T-helper 1 cell (primary cell): Measurements from ENCODE around the gene KAT2B.
A peak's percentile ranks its signal among the peaks of the same experiment; 100 is the strongest.
"Not testable (repeated sequence)": the region's sequence is repeated elsewhere in the genome, so short reads cannot be mapped to it uniquely, and the experiment has no call there.

Source experiments
- DNase-seq, 5 donors: peaks; one replicate each; pipeline ENCODE4 v3.0.0-alpha.2; 2012 to 2020

Gene KAT2B

DNA sequence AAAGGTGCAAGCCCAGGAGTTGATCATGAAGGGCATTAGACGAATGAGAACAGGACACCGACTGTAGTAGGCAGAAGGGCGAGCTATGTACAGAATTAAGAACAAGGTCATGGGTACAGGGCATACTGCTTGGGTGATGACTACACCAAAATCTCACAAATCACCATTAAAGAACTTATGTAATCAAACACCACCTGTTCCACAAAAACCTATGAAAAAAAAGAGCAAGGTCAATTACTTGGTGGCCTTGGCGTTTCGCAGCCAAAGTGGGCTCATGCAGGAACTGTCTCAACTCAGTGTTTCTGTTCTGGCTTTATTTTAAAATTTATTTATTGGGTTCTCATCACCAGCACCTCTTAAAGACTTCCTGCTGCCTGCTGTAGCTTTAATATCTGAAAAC is 2.1 kb downstream of the KAT2B start:
- DNase-seq, result no peak

- DNase-seq, result peak; percentile 19 to 57 (median 38)
Measured at GRCh38 chr3:20043396-20043795, 3.1 kb downstream of the KAT2B start.

GRCh38 chr3:20043825-20044224 is 3.6 kb downstream of the KAT2B start:
- DNase-seq, result no peak

DNA sequence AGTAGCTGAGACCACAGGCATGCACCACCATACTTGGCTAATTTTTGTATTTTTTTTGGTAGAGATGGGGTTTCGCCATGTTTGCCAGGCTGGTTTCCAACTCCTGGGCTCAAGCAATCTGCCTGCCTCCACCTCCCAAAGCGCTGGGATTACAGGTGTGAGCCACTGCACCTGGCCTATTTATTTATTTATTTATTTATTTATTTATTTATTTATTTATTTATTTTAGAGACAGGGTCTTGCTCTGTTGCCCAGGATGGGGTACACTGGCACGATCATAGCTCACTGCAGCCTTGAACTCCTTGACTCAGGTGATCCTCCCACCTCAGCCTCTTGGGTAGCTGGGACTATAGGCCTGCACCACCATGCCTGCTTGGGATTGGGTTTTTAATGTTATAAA is 4.9 kb downstream of the KAT2B start:
- DNase-seq, result not testable (repeated sequence)

GRCh38 chr3:20046556-20046955 is 6.3 kb downstream of the KAT2B start:
- DNase-seq, result no peak

DNA sequence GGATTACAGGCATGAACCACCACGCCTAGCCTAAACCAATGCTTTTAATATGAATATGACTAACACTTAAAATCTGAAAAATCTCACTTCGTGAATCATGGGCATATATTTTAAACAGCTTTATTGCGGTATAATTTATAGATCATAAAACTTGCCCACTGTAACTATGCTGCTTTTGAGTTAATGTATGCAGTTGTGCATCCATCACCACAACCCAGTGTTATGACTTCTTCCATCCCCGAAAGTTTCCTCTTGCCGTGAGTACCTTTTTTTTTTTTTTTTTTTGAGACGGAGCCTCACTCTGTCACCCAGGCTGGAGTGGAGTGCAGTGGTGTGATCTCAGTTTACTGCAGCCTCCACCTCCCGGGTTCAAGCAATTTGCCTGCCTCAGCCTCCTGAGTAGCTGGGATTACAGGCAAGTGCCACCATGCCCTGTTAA is 7.1 kb downstream of the KAT2B start:
- no peak for DNase-seq

DNA sequence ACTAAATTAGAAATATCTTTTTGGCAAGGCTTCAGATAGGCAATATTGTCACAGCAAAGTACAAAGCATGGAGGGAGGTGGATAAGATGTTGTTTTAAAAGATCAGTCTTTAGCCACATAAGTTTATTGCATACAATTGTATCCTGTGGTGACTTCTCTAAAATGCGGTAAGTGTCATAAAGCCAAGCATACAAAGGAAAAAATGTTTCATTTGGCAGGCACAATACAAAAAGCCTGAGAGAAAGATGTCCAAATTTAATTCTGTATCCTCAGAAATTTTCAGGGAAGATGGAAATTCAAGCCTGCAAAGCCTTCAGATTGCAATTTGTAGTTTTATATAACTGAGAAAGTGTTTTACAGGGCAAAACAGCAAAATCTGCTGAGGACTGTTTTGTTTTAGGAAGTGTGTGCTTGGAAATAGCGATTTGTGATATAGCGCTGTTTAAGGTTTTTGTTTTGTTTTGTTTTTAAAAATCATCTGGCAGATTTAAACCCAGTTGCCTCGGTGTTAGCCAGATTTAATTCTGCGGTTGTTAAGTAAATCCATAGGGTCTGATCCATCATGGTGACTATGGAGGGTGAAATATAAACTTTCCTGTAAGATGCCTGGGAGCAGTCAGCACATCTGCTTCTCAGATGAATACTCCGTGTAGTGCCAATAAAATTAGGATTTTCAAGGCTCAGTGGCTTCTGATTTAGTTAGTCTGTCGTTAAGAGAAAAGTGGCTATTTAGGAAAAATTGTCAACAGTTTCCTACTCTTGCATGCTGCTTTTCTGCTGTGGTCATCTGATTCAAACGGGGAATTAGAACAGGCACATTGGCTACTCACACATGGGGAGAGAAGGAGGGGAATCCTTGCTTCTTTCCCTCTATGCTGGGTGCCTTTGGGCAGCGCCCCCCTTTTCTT is 8.0 kb downstream of the KAT2B start:
- no peak for DNase-seq

- no peak for DNase-seq
Measured at GRCh38 chr3:20051123-20051806, 11.0 kb downstream of the KAT2B start.

DNA sequence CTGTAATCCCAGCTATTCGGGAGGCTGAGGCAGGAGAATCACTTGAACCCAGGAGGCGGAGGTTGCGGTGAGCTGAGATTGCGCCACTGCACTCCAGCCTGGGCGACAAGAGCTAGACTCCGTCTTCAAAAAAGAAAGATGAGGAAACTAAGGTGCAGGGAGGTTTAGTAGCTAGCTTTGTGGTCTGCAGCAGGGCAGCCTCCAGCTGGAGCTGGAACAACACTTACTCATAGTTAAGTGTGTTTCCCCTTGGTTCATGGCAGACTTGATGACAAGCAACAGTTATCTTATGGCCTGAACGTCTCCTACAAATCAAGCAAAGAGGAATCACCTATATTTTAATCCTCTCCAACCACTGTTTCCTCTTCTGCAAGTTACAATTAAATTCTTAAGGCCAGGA is 12.6 kb downstream of the KAT2B start:
- no peak for DNase-seq

DNA sequence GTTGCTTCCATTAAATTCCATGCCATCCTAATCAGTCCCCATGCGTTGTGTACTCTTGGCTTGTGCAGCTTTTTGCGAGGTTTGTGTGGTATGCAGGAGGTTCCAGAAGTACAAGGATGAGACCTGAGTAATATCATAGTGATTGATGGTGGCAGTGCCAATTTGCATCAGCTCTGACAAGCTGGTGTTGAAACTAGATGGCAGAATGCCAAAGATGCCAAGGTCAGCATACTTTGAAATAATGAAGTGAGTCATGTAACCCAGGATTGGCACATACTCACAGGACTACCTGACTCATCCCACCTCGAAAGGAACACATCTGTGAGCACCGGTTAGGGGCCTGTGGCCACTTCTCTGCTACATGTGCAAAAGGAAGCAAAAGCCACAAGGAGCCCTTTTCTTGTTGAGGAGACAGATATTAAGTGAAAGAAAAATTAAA is 14.3 kb downstream of the KAT2B start:
- peak; percentile 13 to 97 (median 32) for DNase-seq

- DNase-seq, result peak in 1 of 5 donors; percentile 46
Measured at GRCh38 chr3:20055020-20055775, 15.0 kb downstream of the KAT2B start.

GRCh38 chr3:20055842-20056241 is 15.6 kb downstream of the KAT2B start:
- DNase-seq, result no peak

DNA sequence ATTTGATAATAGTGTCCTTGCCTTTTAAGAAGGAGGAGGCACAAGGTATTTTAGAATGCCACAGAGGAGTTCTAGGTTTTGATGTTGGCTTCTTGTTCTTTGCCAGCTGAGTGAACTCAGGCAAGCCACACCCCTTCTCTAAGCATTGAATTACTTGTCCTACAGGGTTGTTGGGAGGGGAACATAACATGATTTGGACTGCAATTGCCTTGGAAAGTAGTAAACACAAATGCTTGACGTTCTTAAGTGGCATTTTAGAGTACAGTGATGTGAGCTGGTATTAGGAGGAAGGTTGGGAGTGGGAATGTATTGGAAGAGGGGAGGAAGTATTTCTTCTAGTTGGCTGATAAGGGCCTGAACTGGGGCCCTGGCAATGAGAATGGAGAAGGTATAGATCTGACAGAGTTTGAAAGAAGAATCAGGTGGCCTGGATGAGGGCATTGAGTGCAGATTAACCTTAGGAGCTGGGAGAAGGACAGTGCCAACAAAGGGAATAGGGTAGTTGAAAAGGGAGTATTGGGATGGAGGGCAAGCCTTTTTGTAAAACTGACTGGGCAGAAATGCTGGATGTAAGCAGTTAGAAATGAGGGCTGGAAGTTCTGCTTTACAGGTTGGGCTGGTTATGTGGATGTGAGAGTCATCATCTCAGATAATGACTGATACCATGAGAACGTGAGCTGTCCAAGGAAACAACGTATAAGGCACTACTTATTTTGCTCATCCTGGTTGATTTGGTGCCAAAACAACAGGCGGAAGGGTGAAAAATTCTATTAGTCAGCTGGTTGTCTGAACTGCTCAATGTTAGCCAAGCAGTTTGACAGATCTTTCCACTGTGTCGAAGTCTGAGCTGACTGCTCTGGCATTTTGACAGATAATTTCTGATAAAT is 16.7 kb downstream of the KAT2B start:
- DNase-seq, result peak in 1 of 5 donors; percentile 86

GRCh38 chr3:20057612-20058180 is 17.4 kb downstream of the KAT2B start:
- DNase-seq, result no peak

DNA sequence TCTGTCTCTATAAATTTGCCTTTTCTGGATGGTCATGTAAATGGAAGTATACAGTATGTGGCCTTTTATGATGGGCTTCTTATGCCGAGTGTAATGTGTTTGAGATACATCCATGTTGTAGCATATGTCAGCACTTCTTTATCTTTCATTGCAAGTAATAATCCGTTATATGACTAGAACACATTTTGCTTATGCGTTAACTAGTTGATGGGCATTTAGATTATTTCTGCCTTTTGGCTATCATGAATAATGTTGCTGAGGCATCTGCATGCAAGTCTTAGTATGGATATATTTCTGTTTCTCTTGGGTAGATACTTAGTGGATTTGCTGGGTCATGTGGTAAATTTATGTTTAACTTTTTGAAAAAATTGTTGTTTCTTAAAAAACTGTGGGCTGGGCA is 19.7 kb downstream of the KAT2B start:
- DNase-seq, result no peak

DNA sequence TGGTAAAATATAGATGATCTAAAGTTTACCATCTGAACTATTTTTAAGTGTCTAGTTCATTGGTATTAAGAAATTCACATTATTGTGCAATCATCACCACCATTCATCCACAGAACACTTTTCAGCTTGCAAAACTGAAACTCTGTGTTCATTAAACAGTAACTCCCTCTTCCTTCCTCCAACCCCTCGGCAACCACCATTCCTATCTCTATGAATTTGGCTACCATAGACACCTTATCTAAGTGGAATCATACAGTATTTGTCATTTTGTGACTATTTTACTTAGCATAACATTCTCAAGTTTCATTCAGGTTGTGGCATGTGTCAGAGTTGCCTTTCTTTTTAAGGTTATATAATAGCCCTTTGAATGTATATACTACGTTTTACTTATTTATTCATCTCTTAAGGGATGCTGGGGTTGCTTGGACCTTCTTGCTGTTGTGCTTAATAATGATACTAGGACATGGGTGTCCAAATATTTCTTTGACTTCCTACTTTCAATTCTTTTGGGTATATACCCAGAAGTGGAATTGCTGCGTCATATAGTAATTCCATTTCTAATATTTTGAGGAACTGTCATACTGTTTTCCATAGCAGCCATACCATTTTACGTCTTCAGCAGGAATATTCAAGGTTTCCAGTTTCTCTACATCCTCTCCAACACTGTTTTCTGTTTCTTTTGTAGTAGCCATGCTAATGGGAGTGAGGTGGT is 20.9 kb downstream of the KAT2B start:
- peak in 1 of 5 donors; percentile 81 for DNase-seq

- DNase-seq, result no peak
Measured at GRCh38 chr3:20062996-20063395, 22.8 kb downstream of the KAT2B start.

- no peak for DNase-seq
Measured at GRCh38 chr3:20064387-20064786, 24.1 kb downstream of the KAT2B start.

DNA sequence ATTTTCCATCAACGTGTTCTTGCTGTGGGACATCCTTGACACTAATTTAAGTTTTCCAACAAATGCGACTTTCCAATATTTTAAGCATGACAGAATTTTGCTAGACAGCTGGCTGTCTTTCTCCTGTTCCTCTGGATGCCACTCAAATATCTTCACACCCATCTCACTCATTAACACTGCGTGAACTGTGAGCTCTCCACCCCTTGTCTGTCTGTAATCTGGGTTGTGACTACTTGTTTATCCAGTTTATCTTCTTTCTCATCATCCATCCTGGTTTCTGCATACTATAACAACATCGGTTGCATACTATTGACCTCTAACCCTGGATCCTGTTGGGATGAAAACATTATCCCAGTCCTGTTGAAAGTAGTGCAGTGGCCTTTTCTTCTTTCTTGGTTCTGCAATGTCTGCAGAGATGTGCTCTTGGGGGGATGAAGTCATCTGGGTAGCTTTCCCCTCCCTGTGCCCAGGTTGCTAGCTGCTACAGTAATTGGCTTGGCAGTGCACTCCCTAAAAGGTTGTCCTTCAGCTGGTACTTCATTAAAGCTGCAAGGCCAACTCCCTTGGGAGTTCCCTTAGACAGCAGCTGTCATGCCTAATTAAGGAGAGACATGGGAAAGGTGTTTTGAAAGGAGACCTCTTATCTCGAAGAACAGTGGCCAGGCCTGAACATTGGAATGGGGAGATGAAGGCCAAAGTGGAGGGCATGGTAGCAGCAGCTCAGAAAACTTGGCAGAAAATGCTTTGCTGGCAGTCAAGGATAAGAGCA is 24.7 kb downstream of the KAT2B start:
- no peak for DNase-seq

DNA sequence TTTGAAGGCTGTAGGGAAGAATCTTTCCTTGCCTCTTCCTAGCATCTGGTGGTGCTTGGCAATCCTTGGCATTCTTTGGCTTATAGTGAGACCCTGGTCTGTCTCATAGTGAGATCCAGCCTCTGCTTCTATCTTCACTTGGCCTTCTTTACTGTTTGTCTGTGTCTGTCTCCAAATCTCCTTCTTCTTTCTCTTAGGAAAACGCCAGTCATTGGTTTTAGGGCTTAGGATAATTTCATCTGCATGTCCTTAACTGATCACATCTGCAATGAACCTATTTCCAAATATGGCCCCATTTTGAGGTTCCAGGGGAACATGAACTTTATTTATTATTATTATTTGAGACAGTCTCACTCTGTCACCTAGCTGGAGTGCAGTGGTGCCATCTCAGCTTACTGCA is 25.8 kb downstream of the KAT2B start:
- no peak for DNase-seq
